Fibroblast of villous mesenchyme (primary cell): ENCODE measurements around the gene DMAP1. TPM values are rescaled to one million over a fixed set of nuclear protein-coding genes. Genes with fewer than 3 reads are reported as not detected.

Experiments used
- DNase-seq: peaks from one replicate; pipeline ENCODE4 v3.0.0-alpha.2; 2010; ENCODE audit warnings: low read depth
- H3K4me3 ChIP-seq: 2 replicates; pipeline ENCODE4 v1.5.1; 2011; ENCODE audit warnings: low read depth, mild to moderate bottlenecking, low read length
- total RNA-seq: library from RNA; depleted of rRNA; stranded (reverse); fragments of >200 nt; gene quantifications from 2 replicates; pipeline ENCODE4 v1.2.3, GENCODE V29; 2012
- TF ChIP-seq, protein P1 (sequence below): IDR thresholded peaks from 2 replicates; pipeline ENCODE4 v1.5.1; 2012; ENCODE audit warnings: low read depth, mild to moderate bottlenecking, low read length; ENCODE audit not compliant: insufficient read depth

The DMAP1 gene
- total RNA-seq, 1 donor, result 14.7 TPM

DNA sequence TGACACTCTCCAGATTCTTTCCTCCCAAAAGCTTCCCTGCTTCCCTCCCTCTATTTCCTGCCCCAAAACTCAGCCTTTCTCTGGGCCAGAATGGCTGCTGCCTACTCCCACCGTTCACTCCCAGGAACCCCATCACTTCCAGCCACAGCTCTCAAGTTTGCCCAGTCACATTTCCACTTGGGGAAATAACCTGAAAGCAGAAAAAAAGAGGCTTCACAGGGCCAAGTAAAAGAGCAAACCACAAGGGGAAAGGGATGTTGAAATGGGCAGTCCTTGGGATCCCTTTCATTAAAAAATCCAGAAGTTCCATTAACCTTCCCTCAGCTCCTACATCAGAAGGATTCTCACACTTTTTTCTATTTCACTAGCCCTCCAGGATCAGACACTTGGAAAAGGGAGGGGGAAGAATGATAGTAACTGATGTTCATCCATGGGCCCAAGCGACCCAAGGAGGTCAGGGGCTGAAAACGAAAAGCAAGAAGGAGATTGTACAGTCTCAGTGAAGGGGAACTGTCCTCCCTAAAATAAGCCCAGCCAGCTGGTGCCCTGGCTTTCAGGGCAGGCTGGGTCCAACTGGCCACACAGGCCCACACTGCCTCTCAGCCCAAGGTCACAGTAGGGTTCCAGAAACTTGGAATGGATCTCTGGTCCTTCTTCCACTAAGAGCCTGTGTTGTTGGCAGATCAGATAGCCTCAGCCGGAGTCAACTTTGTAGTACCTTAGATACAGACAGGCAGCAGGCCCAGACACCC, 49.7 kb downstream of the DMAP1 start:
- no peak overlapping the region for H3K4me3 ChIP-seq
- DNase-seq, result no peak
- TF ChIP-seq, protein P1, sequence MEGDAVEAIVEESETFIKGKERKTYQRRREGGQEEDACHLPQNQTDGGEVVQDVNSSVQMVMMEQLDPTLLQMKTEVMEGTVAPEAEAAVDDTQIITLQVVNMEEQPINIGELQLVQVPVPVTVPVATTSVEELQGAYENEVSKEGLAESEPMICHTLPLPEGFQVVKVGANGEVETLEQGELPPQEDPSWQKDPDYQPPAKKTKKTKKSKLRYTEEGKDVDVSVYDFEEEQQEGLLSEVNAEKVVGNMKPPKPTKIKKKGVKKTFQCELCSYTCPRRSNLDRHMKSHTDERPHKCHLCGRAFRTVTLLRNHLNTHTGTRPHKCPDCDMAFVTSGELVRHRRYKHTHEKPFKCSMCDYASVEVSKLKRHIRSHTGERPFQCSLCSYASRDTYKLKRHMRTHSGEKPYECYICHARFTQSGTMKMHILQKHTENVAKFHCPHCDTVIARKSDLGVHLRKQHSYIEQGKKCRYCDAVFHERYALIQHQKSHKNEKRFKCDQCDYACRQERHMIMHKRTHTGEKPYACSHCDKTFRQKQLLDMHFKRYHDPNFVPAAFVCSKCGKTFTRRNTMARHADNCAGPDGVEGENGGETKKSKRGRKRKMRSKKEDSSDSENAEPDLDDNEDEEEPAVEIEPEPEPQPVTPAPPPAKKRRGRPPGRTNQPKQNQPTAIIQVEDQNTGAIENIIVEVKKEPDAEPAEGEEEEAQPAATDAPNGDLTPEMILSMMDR, result no peak

DNA sequence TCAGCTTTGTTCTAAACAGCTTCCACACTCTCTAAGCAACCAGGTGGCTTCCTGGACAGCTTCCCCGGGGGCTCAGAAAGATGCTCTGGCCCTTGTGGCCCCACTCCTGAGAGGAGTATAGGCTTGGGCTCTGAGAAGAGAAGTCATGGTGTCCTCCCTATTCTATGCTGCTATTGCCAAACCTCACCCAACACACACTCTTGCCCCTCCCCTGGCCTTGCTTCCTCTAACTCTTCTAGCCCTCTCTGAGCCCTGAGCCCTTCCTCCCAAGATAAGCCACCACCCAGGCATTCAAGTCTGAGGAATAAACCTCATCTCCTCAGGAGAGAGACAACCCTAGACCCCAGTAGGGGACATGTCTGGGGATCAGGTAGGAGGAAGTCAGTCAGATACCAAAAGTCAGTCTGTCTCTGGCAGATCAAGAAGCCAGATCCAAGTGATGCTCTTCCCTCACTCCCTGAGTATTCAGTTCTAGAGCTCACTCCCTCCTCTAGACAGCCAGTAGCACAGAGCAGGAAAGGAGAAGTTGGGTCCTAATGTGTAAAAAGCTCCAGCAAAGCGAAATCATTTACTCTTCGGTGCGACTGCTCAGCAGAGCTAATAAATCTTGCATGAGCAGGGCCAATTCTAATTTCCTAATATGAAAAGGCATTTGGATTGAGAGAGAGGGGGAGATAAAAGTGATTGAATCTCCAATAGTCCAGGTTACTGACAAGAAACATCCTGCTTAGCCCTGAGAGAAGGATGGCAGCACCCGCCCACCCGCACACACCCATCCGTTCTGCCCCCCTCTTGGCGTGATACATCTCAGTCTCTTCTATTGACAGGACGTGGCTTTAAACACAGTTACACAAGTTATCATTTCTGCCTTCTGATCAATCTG, 50.5 kb downstream of the DMAP1 start:
- no peak for DNase-seq
- TF ChIP-seq, protein P1, result no peak
- no peak overlapping the region for H3K4me3 ChIP-seq

DNA sequence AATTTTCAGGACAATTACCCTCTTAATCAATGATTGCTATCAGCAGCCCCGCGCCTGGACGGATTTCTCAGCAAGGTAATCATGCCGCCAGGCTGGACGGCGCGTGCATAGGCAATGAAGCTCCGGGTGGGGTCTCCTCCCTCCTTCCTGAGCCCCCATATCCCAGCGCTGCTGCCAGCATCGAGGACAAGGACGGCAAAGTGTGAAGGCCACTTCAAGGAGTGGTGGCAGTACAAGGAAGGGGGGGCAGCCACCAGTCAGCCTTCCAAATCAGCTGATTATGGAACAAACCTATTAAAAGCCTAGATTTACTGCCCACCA, 51.1 kb downstream of the DMAP1 start:
- no peak overlapping the region for H3K4me3 ChIP-seq
- TF ChIP-seq, protein P1, result no peak
- no peak for DNase-seq

DNA sequence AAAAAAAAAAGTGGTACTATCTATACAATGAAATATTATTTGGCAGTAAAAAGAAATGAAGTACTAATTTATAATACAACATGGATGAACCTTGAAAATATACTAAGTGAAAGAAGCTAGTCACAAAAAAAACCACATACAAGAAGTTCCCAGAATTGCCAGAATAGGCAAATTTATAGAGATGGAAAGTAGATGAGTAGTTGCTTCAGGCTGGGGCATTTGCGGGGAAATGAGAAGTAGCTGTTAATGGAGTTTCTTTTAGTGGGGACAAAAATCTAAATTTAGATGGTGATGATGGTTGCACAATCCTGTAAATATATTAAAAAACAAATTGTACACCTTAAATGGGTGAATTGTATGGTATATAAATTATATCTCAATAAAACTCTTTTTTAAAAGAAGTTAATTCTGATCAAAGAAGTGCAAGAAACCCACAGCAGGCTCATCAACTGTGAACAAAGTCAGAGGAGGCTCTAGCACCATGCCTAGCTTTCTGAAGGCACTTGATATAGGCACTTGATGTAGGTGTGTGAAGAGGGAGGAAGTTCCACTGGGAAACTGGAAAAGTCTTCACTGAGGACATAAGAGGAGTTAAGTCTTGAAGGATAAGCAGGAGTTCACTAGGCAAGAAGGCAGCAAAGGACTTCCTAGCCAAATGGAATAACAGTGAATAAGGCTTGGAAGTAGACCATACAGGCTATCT, 52.5 kb downstream of the DMAP1 start:
- H3K4me3 ChIP-seq, result no peak overlapping the region
- TF ChIP-seq, protein P1, result no peak
- DNase-seq, result no peak

DNA sequence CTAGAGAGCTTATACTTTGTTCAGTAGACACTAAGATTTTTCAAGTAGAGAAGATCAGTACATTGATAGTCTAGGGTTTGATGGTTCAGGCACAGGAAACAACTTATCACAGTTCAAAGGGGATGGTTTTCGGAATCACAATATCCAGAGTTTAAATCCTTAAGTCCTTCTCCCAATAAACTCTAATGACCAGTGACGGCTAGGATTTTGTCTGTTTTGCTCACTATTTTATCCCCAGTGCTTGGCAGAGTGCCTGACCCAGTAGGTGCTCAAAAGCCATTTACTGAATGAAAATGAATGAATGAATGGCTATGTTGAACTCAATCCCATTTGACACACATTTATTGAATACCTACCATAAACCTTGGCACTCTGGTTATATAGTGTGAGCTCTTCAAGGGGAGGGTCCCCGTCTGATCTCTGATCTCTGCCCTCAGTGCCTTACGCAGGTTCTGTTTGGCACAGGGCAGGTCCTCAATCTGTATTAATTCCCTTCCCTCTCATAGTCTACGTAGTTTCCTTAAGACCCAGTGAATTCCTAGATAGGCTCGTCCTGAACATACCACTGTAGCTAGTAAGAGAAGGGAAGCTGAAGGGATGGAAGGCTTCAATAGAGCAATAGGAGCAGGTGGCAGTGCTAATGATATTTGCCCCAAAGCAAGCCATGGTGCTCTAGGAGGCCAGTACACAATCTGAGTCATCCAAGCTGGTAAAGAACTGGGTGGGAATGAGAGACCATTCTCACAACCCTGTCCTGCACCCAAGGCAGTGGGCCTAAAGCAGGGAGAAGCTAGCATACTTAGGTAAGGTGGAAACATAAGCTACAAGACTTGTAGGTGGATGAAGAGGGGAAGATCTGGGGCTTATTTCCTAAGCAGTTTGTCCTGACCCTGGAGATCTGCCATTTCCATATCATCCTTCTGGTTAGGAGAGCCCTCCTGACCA, 53.4 kb downstream of the DMAP1 start:
- no peak overlapping the region for H3K4me3 ChIP-seq
- TF ChIP-seq, protein P1, result no peak
- no peak for DNase-seq

DNA sequence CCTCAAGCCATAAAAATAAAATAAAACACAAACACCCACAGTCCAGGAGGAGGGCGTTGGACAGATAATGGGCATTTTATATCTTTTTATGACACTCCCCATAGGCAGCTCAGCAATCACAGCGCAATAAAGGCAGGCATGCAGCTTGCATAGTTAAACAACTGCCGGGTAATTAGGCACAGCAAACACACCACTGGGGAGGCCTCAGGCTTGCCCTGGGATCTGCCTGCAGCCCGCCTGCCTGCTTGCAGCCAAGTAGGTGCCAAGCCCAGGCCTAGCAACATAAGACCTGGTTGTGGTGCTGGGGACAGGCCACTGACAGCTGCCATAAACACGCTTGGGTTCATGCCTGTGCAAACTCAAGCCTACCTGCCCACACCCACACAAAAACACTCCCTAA, 54.2 kb downstream of the DMAP1 start:
- TF ChIP-seq, protein P1, result no peak
- peak; percentile 12 for DNase-seq

More for the DNA sequence above, 54.2 kb downstream of the DMAP1 start:
- no peak overlapping the region for H3K4me3 ChIP-seq
